HEK293 (cell line): ENCODE measurements around the gene GJC2.

Experiments
- BCL11A ChIP-seq: fragments of 450-650 bp; formaldehyde crosslinking; IDR thresholded peaks from 2 replicates; pipeline ENCODE4 v1.5.1; 2016; ENCODE audit warnings: low read depth, missing biosample characterization, missing genetic modification characterization
- BCL11B ChIP-seq: fragments of 450-650 bp; formaldehyde crosslinking; IDR thresholded peaks from 2 replicates; pipeline ENCODE4 v1.5.1; 2016; ENCODE audit warnings: low read depth, missing biosample characterization, missing genetic modification characterization
- HIC1 ChIP-seq: fragments of 450-650 bp; formaldehyde crosslinking; IDR thresholded peaks from 2 replicates; pipeline ENCODE4 v1.5.1; 2016; ENCODE audit warnings: missing biosample characterization, missing genetic modification characterization
- KLF7 ChIP-seq: fragments of 450-650 bp; formaldehyde crosslinking; IDR thresholded peaks from 2 replicates; pipeline ENCODE4 v1.5.1; 2016; ENCODE audit warnings: missing biosample characterization, missing genetic modification characterization, borderline replicate concordance
- OVOL3 ChIP-seq: fragments of 450-650 bp; formaldehyde crosslinking; IDR thresholded peaks from 2 replicates; pipeline ENCODE4 v1.5.1; 2016; ENCODE audit warnings: missing biosample characterization, missing genetic modification characterization
- PATZ1 ChIP-seq: fragments of 450-650 bp; formaldehyde crosslinking; IDR thresholded peaks from 2 replicates; pipeline ENCODE4 v1.5.1; 2016; ENCODE audit warnings: missing biosample characterization, missing genetic modification characterization
- PBX3 ChIP-seq: sonication (generic); formaldehyde crosslinking; IDR thresholded peaks from 2 replicates; pipeline ENCODE4 v1.8.1; 2022; ENCODE audit warnings: mild to moderate bottlenecking, moderate library complexity, missing genetic modification reagents
- RBAK ChIP-seq: fragments of 450-650 bp; formaldehyde crosslinking; IDR thresholded peaks from 2 replicates; pipeline ENCODE4 v1.5.1; 2016; ENCODE audit warnings: missing biosample characterization, missing genetic modification characterization
- SCRT2 ChIP-seq: fragments of 450-650 bp; formaldehyde crosslinking; IDR thresholded peaks from 2 replicates; pipeline ENCODE4 v1.5.1; 2016; ENCODE audit warnings: missing biosample characterization, missing genetic modification characterization
- WT1 ChIP-seq: fragments of 450-650 bp; formaldehyde crosslinking; IDR thresholded peaks from 2 replicates; pipeline ENCODE4 v1.5.1; 2016; ENCODE audit warnings: missing biosample characterization, missing genetic modification characterization
- ZBTB1 ChIP-seq: fragments of 450-650 bp; formaldehyde crosslinking; IDR thresholded peaks from 2 replicates; pipeline ENCODE4 v1.5.1; 2016; ENCODE audit warnings: missing biosample characterization, missing genetic modification characterization
- ZBTB17 ChIP-seq: fragments of 450-650 bp; formaldehyde crosslinking; IDR thresholded peaks from 2 replicates; pipeline ENCODE4 v1.5.1; 2016; ENCODE audit warnings: missing biosample characterization, missing genetic modification characterization
- ZBTB21 ChIP-seq: fragments of 450-650 bp; formaldehyde crosslinking; IDR thresholded peaks from 2 replicates; pipeline ENCODE4 v1.5.1; 2017; ENCODE audit warnings: missing biosample characterization, missing genetic modification characterization
- ZBTB7A ChIP-seq: fragments of 450-650 bp; formaldehyde crosslinking; IDR thresholded peaks from 2 replicates; pipeline ENCODE4 v1.5.1; 2016; ENCODE audit warnings: low read depth, missing biosample characterization, missing genetic modification characterization
- ZEB2 ChIP-seq: fragments of 450-650 bp; formaldehyde crosslinking; IDR thresholded peaks from 2 replicates; pipeline ENCODE4 v1.5.1; 2016; ENCODE audit warnings: missing biosample characterization, missing genetic modification characterization
- ZFP69B ChIP-seq: fragments of 450-650 bp; formaldehyde crosslinking; IDR thresholded peaks from 2 replicates; pipeline ENCODE4 v1.5.1; 2016; ENCODE audit warnings: missing biosample characterization, missing genetic modification characterization
- ZNF184 ChIP-seq: fragments of 450-650 bp; IDR thresholded peaks from 2 replicates; pipeline ENCODE4 v1.5.1; 2018; ENCODE audit warnings: missing biosample characterization, mild to moderate bottlenecking, missing genetic modification characterization
- ZNF214 ChIP-seq: fragments of 450-650 bp; formaldehyde crosslinking; IDR thresholded peaks from 2 replicates; pipeline ENCODE4 v1.5.1; 2017; ENCODE audit warnings: missing biosample characterization, mild to moderate bottlenecking, missing genetic modification characterization, borderline replicate concordance
- ZNF324 ChIP-seq: fragments of 450-650 bp; formaldehyde crosslinking; IDR thresholded peaks from 2 replicates; pipeline ENCODE4 v1.5.1; 2016; ENCODE audit warnings: missing biosample characterization, missing genetic modification characterization
- ZNF423 ChIP-seq: fragments of 450-650 bp; formaldehyde crosslinking; IDR thresholded peaks from 2 replicates; pipeline ENCODE4 v1.5.1; 2016; ENCODE audit warnings: missing biosample characterization, missing genetic modification characterization
- ZNF596 ChIP-seq: fragments of 450-650 bp; IDR thresholded peaks from 2 replicates; pipeline ENCODE4 v1.5.0; 2018; ENCODE audit warnings: missing biosample characterization, mild to moderate bottlenecking, missing genetic modification characterization, moderate library complexity
- ZNF639 ChIP-seq: fragments of 450-650 bp; formaldehyde crosslinking; IDR thresholded peaks from 2 replicates; pipeline ENCODE4 v1.5.1; 2016; ENCODE audit warnings: missing biosample characterization, missing genetic modification characterization
- ZNF664 ChIP-seq: fragments of 450-650 bp; formaldehyde crosslinking; IDR thresholded peaks from 2 replicates; pipeline ENCODE4 v1.5.1; 2016; ENCODE audit warnings: missing biosample characterization, missing genetic modification characterization
- ZNF677 ChIP-seq: fragments of 450-650 bp; IDR thresholded peaks from 2 replicates; pipeline ENCODE4 v1.5.0; 2018; ENCODE audit warnings: missing biosample characterization, mild to moderate bottlenecking, missing genetic modification characterization, moderate library complexity
- ZNF76 ChIP-seq: fragments of 450-650 bp; formaldehyde crosslinking; IDR thresholded peaks from 2 replicates; pipeline ENCODE4; 2016; ENCODE audit warnings: low read depth, missing biosample characterization, missing genetic modification characterization, borderline replicate concordance
- ZNF777 ChIP-seq: fragments of 450-650 bp; formaldehyde crosslinking; IDR thresholded peaks from 2 replicates; pipeline ENCODE4 v1.5.1; 2017; ENCODE audit warnings: missing biosample characterization, missing genetic modification characterization, borderline replicate concordance
- ZNF791 ChIP-seq: fragments of 450-650 bp; formaldehyde crosslinking; IDR thresholded peaks from 2 replicates; pipeline ENCODE4 v1.5.1; 2016; ENCODE audit warnings: missing biosample characterization, missing genetic modification characterization
- ZNF792 ChIP-seq: fragments of 450-650 bp; formaldehyde crosslinking; IDR thresholded peaks from 2 replicates; pipeline ENCODE4 v1.5.1; 2016; ENCODE audit warnings: missing biosample characterization, missing genetic modification characterization
- TF ChIP-seq, protein P1 (sequence below): fragments of 450-650 bp; formaldehyde crosslinking; IDR thresholded peaks from 2 replicates; pipeline ENCODE4 v1.5.1; 2016; ENCODE audit warnings: missing biosample characterization, missing genetic modification characterization
- TF ChIP-seq, protein P2 (sequence below): fragments of 450-650 bp; formaldehyde crosslinking; IDR thresholded peaks from 2 replicates; pipeline ENCODE4 v1.5.1; 2016; ENCODE audit warnings: missing biosample characterization, missing genetic modification characterization

GJC2 gene

GRCh38 chr1:228165372-228166169, 15.8 kb downstream of the GJC2 start, which contains the start of gene IBA57 (continued):
- TF ChIP-seq ZNF639 (tag by site-specific recombination) = 0 out of 2 replicates have a peak, but pooled peaks have one; percentile 23
- peak; percentile 52; the same call in 1 of the 2 replicates for TF ChIP-seq ZBTB17 (tag by site-specific recombination)
- no peak for TF ChIP-seq ZNF664 (tag by site-specific recombination)
- peak; percentile 68; the same call in 1 of the 2 replicates for TF ChIP-seq ZNF76 (tag by site-specific recombination)
- no peak for TF ChIP-seq SCRT2
- TF ChIP-seq BCL11A = peak; percentile 80; the same call in 1 of the 2 replicates
- TF ChIP-seq, protein P1, sequence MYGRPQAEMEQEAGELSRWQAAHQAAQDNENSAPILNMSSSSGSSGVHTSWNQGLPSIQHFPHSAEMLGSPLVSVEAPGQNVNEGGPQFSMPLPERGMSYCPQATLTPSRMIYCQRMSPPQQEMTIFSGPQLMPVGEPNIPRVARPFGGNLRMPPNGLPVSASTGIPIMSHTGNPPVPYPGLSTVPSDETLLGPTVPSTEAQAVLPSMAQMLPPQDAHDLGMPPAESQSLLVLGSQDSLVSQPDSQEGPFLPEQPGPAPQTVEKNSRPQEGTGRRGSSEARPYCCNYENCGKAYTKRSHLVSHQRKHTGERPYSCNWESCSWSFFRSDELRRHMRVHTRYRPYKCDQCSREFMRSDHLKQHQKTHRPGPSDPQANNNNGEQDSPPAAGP = peak; percentile 92
- 0 out of 2 replicates have a peak, but pooled peaks have one; percentile 46 for TF ChIP-seq OVOL3 (tag by site-specific recombination)
- TF ChIP-seq WT1 = peak; percentile 75
- peak; percentile 94; the same call in 1 of the 2 replicates for TF ChIP-seq PATZ1
- TF ChIP-seq ZEB2 = peak; percentile 73; the same call in 1 of the 2 replicates
- no peak for TF ChIP-seq ZNF792 (tag by site-specific recombination)
- TF ChIP-seq ZNF423 (tag by site-specific recombination) = no peak
- peak; percentile 69 for TF ChIP-seq ZFP69B (tag by site-specific recombination)
- TF ChIP-seq PBX3 = peak; percentile 83; the same call in 1 of the 2 replicates
- TF ChIP-seq ZBTB1 (tag by site-specific recombination) = peak; percentile 98
- TF ChIP-seq ZNF791 (tag by site-specific recombination) = peak; percentile 27; the same call in 1 of the 2 replicates
- TF ChIP-seq ZNF677 = peak; percentile 86
- no peak for TF ChIP-seq ZNF214 (tag by site-specific recombination)
- peak; percentile 82 for TF ChIP-seq ZNF596 (tag by site-specific recombination)
- no peak for TF ChIP-seq ZNF777 (tag by site-specific recombination)
- 0 out of 2 replicates have a peak, but pooled peaks have one; percentile 96 for TF ChIP-seq HIC1 (tag by site-specific recombination)
- TF ChIP-seq ZBTB21 (tag by site-specific recombination) = peak; percentile 98
- TF ChIP-seq, protein P2, sequence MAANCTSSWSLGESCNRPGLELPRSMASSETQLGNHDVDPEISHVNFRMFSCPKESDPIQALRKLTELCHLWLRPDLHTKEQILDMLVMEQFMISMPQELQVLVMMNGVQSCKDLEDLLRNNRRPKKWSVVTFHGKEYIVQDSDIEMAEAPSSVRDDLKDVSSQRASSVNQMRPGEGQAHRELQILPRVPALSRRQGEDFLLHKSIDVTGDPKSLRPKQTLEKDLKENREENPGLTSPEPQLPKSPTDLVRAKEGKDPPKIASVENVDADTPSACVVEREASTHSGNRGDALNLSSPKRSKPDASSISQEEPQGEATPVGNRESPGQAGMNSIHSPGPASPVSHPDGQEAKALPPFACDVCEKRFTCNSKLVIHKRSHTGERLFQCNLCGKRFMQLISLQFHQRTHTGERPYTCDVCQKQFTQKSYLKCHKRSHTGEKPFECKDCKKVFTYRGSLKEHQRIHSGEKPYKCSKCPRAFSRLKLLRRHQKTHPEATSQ = 0 out of 2 replicates have a peak, but pooled peaks have one; percentile 13
- TF ChIP-seq ZBTB7A (tag by site-specific recombination) = peak; percentile 52; the same call in 1 of the 2 replicates
- peak; percentile 72 for TF ChIP-seq BCL11B
- peak; percentile 76; the same call in 1 of the 2 replicates for TF ChIP-seq KLF7 (tag by site-specific recombination)
- TF ChIP-seq ZNF324 (tag by site-specific recombination) = 0 out of 2 replicates have a peak, but pooled peaks have one; percentile 34
- no peak for TF ChIP-seq RBAK (tag by site-specific recombination)
- TF ChIP-seq ZNF184 (tag by site-specific recombination) = peak; percentile 94
